B cell (primary cell): ENCODE data around the gene CHRM2. TPM values are rescaled to one million over a fixed set of nuclear protein-coding genes. Genes with fewer than 3 reads are reported as not detected.

ENCODE experiments used
- ATAC-seq: fragments of 200-7000 bp; cut with Tn5 transposase; one replicate; pipeline ENCODE4 v1.10.0; 2021; ENCODE audit warnings: low read depth, mild to moderate bottlenecking, moderate number of reproducible peaks, moderate library complexity
- CTCF ChIA-PET: fragments of 350-600 bp; sonication (Branson Sonifier 250); formaldehyde crosslinking; loops from one replicate; lab custom pipeline; 2021; ENCODE audit warnings: antibody characterized with exemption, inconsistent platforms; lab: Charles Lee
- POLR2A ChIA-PET: fragments of 350-600 bp; sonication (Branson Sonifier 250); formaldehyde crosslinking; loops from one replicate; lab custom pipeline; 2021; ENCODE audit warnings: antibody characterized with exemption; lab: Charles Lee
- DNase-seq: peaks from one replicate; pipeline ENCODE4 v3.0.0; 2013
- H2AFZ ChIP-seq: 2 replicates; pipeline ENCODE4 v1.6.1; 2012; ENCODE audit warnings: mild to moderate bottlenecking, low read depth, low read length; ENCODE audit not compliant: insufficient read depth, poor library complexity, severe bottlenecking
- H3K27ac ChIP-seq, 2 donors: 1 replicate in 1 of 2; 2 replicates in 1 of 2; pipeline ENCODE4 v1.5.1; 2012 to 2013; ENCODE audit warnings: low read length in 2 of 2, mild to moderate bottlenecking in 2 of 2, moderate library complexity in 1 of 2
- H3K27me3 ChIP-seq, 4 experiments: fragments of 200-600 bp in 1 of 4; sonication (generic) in 1 of 4; replicated peaks in 1 of 4; 1 replicate in 2 of 4; 2 replicates in 2 of 4; pipeline versions ENCODE4 v1.6.1 to v1.7.0; 2013 to 2016; ENCODE audit warnings: low read length in 3 of 4, mild to moderate bottlenecking in 2 of 4, mixed read lengths in 1 of 4, moderate library complexity in 1 of 4; ENCODE audit not compliant: insufficient read depth in 4 of 4, control insufficient read depth in 3 of 4; ENCODE audit errors: control extremely low read depth in 1 of 4
- H3K36me3 ChIP-seq, 2 experiments: replicated peaks in 1 of 2; 1 replicate in 1 of 2; 2 replicates in 1 of 2; pipeline versions ENCODE4 v1.6.1 to v1.7.1; 2013; ENCODE audit warnings: low read length in 1 of 2; ENCODE audit not compliant: insufficient read depth in 2 of 2, control insufficient read depth in 1 of 2; ENCODE audit errors: control extremely low read depth in 1 of 2, extremely low read depth in 1 of 2
- H3K4me1 ChIP-seq, 2 donors: fragments of 200-600 bp in 1 of 2; sonication (generic) in 1 of 2; 1 replicate in 1 of 2; 2 replicates in 1 of 2; pipeline versions ENCODE4 v1.5.1 to v1.6.1; 2013 to 2017; ENCODE audit warnings: low read length in 2 of 2; ENCODE audit not compliant: control insufficient read depth in 2 of 2, insufficient read depth in 2 of 2
- H3K4me2 ChIP-seq: replicated peaks from 2 replicates; pipeline ENCODE3; 2012; ENCODE audit warnings: mild to moderate bottlenecking, low read depth, low read length; ENCODE audit not compliant: poor library complexity, severe bottlenecking
- H3K4me3 ChIP-seq, 5 experiments: fragments of 200-600 bp in 1 of 5; sonication (generic) in 1 of 5; 1 replicate in 3 of 5; 2 replicates in 2 of 5; pipeline versions ENCODE4 v1.5.1 to v1.7.0; 2011 to 2016; ENCODE audit warnings: low read length in 4 of 5, mild to moderate bottlenecking in 4 of 5, low read depth in 2 of 5, control low read depth in 1 of 5, moderate library complexity in 1 of 5; ENCODE audit not compliant: insufficient read depth in 1 of 5; ENCODE audit errors: control extremely low read depth in 1 of 5, extremely low read depth in 1 of 5
- H3K79me2 ChIP-seq: fragments of 200-600 bp; sonication (generic); one replicate; pipeline ENCODE4 v1.6.0; 2016; ENCODE audit warnings: low read length; ENCODE audit not compliant: control insufficient read depth, insufficient read depth
- H3K9ac ChIP-seq: fragments of 200-600 bp; sonication (generic); 2 replicates; pipeline ENCODE4 v1.6.1; 2017; ENCODE audit warnings: mild to moderate bottlenecking, low read length, moderate library complexity
- H3K9me3 ChIP-seq, 3 donors: one replicate each; pipeline versions ENCODE4 v1.6.1 to v1.7.1; 2013; ENCODE audit warnings: low read length in 2 of 3; ENCODE audit not compliant: control insufficient read depth in 2 of 3, insufficient read depth in 1 of 3; ENCODE audit errors: control extremely low read depth in 1 of 3
- H4K20me1 ChIP-seq: 2 replicates; pipeline ENCODE4 v1.6.0; 2012; ENCODE audit warnings: mild to moderate bottlenecking, low read length; ENCODE audit not compliant: insufficient read depth, control insufficient read depth, poor library complexity, severe bottlenecking
- H3K27ac Mint-ChIP-seq: one replicate; pipeline ENCODE4 v1.8.0; 2021; ENCODE audit warnings: mixed read lengths
- H3K27me3 Mint-ChIP-seq: one replicate; pipeline ENCODE4 v1.8.0; 2021; ENCODE audit warnings: mixed read lengths
- H3K4me1 Mint-ChIP-seq: one replicate; pipeline ENCODE4 v1.8.0; 2021; ENCODE audit warnings: mixed read lengths
- H3K4me3 Mint-ChIP-seq: one replicate; pipeline ENCODE4 v1.8.0; 2021; ENCODE audit warnings: mixed read lengths
- H3K9me3 Mint-ChIP-seq: one replicate; pipeline ENCODE4 v1.8.0; 2022; ENCODE audit warnings: mixed read lengths; ENCODE audit not compliant: insufficient read depth
- CTCF ChIP-seq: fragments of 200-600 bp; IDR thresholded peaks from one replicate; pipeline ENCODE4 v1.8.0; 2022; ENCODE audit warnings: antibody characterized with exemption, mild to moderate bottlenecking
- EZH2 ChIP-seq: IDR thresholded peaks from 2 replicates; pipeline ENCODE4 v1.6.1; 2012; ENCODE audit warnings: borderline replicate concordance, low read depth, mild to moderate bottlenecking, moderate library complexity, low read length; ENCODE audit not compliant: insufficient read depth, poor library complexity, severe bottlenecking
- WGBS: methylation state at CpG from one replicate; pipeline ENCODE4 v1.1.5; 2013; ENCODE audit warnings: missing lambda C conversion rate; ENCODE audit not compliant: insufficient coverage; 5-methylcytosine and 5-hydroxymethylcytosine counted together
- intact Hi-C: fragments of 100-400 bp; cut with micrococcal nuclease; formaldehyde crosslinking; loops from one replicate; pipeline ENCODE4 v1.10.0; 2022
- polyA plus RNA-seq: library from polyadenylated mRNA; depleted of rRNA; stranded (reverse); fragments of >200 nt; gene quantifications from 2 replicates; pipeline ENCODE4 v1.2.3, GENCODE V29; 2012
- total RNA-seq, 2 donors: library from RNA; stranded (reverse); fragments of 120-200 nt in 1 of 2; gene quantifications; 1 replicate in 1 of 2; 2 replicates in 1 of 2; pipeline versions ENCODE4 v1.2.3 to v1.2.4, GENCODE V29; 2013 to 2022

CHRM2 gene
- total and polyA plus RNA-seq, 2 donors (not counting 1 experiment from before 2014, with no cell fraction given), result not detected

GRCh38 chr7:136891850-136892249 is 23.4 kb downstream of the CHRM2 start:
- H2AFZ ChIP-seq, result no peak overlapping the region
- no peaks in the 10 kb centered on the region for H3K79me2 ChIP-seq
- ChIA-PET CTCF (no interaction called here), POLR2A (no interaction called here)
- ATAC-seq, result no peak
- intact Hi-C loops, result no loop called here
- H3K27me3 ChIP-seq, result no peaks in the 10 kb centered on the region
- H3K4me1 Mint-ChIP-seq, result no peaks in the 10 kb centered on the region
- H4K20me1 ChIP-seq, result no peaks in the 10 kb centered on the region
- WGBS, result no CpG with 5 or more reads among the region's 1 CpG
- no peaks in the 10 kb centered on the region for H3K36me3 ChIP-seq
- no peak overlapping the region for H3K4me3 Mint-ChIP-seq
- no peaks in the 10 kb centered on the region for H3K9me3 ChIP-seq
- DNase-seq, result no peak
- no peak overlapping the region for H3K27ac Mint-ChIP-seq
- H3K4me1 ChIP-seq, result no peaks in the 10 kb centered on the region
- H3K4me2 ChIP-seq, result no peak overlapping the region
- H3K27ac ChIP-seq, result no peak overlapping the region
- no peaks in the 10 kb centered on the region for H3K27me3 Mint-ChIP-seq
- H3K4me3 ChIP-seq, result no peak overlapping the region
- no peak overlapping the region for H3K9ac ChIP-seq
- H3K9me3 Mint-ChIP-seq, result peaks cover 7% of the 10 kb centered on the region
- TF ChIP-seq EZH2 (no peak), CTCF (no peak)

- Histone ChIP-seq H3K36me3 (no peaks in the 10 kb centered on the region), H3K4me2 (no peak overlapping the region), H2AFZ (no peak overlapping the region), H4K20me1 (no peaks in the 10 kb centered on the region), H3K79me2 (no peaks in the 10 kb centered on the region), H3K9me3 (no peaks in the 10 kb centered on the region), H3K27me3 (no peaks in the 10 kb centered on the region), H3K9ac (no peak overlapping the region), H3K4me1 (no peaks in the 10 kb centered on the region), H3K27ac (no peak overlapping the region), H3K4me3 (no peak overlapping the region)
- intact Hi-C loops, result no loop called here
- no peaks in the 10 kb centered on the region for H3K4me1 Mint-ChIP-seq
- no peak for ATAC-seq
- no peak overlapping the region for H3K27ac Mint-ChIP-seq
- no CpG with 5 or more reads among the region's 2 CpGs for WGBS
- H3K27me3 Mint-ChIP-seq, result no peaks in the 10 kb centered on the region
- DNase-seq, result no peak
- H3K4me3 Mint-ChIP-seq, result no peak overlapping the region
- CTCF ChIA-PET, result no interaction called here
- H3K9me3 Mint-ChIP-seq, result peaks cover 7% of the 10 kb centered on the region
- POLR2A ChIA-PET, result no interaction called here
- TF ChIP-seq EZH2 (no peak), CTCF (no peak)
These were observed 26.3 kb downstream of the CHRM2 start for GRCh38 chr7:136894789-136895188.
